NAMALWA (cell line): ENCODE measurements around the gene RIN1.
"Not testable (repeated sequence)": the region's sequence is repeated elsewhere in the genome, so short reads cannot be mapped to it uniquely, and the experiment has no call there.

ENCODE experiments used
- DNase-seq: peaks from one replicate; pipeline ENCODE4 v3.0.0-alpha.2; 2015; ENCODE audit warnings: low spot score

Gene RIN1

GRCh38 chr11:66359662-66360087 is 23.4 kb upstream of the RIN1 start:
- no peak for DNase-seq

GRCh38 chr11:66350560-66351235 is 14.5 kb upstream of the RIN1 start:
- not testable (repeated sequence) for DNase-seq

- DNase-seq = no peak
These were observed 12.8 kb upstream of the RIN1 start for GRCh38 chr11:66349084-66349386.

- peak; percentile 93 for DNase-seq
These were observed 11.4 kb upstream of the RIN1 start, which contains the start of gene B4GAT1 for GRCh38 chr11:66347425-66348276. B4GAT1 (minus strand) TSS chr11:66347629; CDS start chr11:66347545, 84 bp downstream.

GRCh38 chr11:66346476-66347424 is 10.5 kb upstream of the RIN1 start:
- no peak for DNase-seq

GRCh38 chr11:66345316-66345649 is 9.0 kb upstream of the RIN1 start:
- DNase-seq = no peak

- DNase-seq = peak; percentile 97
These were observed 8.5 kb upstream of the RIN1 start, which contains the start of gene BRMS1 for GRCh38 chr11:66344550-66345315. BRMS1 (minus strand) TSS chr11:66345104; CDS start chr11:66342234, 2,870 bp downstream.

GRCh38 chr11:66343176-66343575 is 6.9 kb upstream of the RIN1 start:
- no peak for DNase-seq

GRCh38 chr11:66341502-66342126 is 5.4 kb upstream of the RIN1 start:
- DNase-seq = no peak

GRCh38 chr11:66340596-66341501 is 4.6 kb upstream of the RIN1 start:
- DNase-seq = no peak

GRCh38 chr11:66339686-66340483 is 3.7 kb upstream of the RIN1 start:
- DNase-seq = no peak

GRCh38 chr11:66339162-66339675 is 3.0 kb upstream of the RIN1 start:
- DNase-seq = no peak

- DNase-seq = no peak
These were observed 2.3 kb upstream of the RIN1 start for GRCh38 chr11:66338276-66339161.

- no peak for DNase-seq
These were observed 1.1 kb upstream of the RIN1 start for GRCh38 chr11:66337103-66337899.

GRCh38 chr11:66335531-66336233 is 552 bp downstream of the RIN1 start:
- DNase-seq = no peak
